ENCODE data around the gene GPR146.

GPR146 gene

GRCh38 chr7:1058821-1059199 lies 14.5 kb downstream of the GPR146 start:
- no peak overlapping the region for H3K4me3 ChIP-seq (ENCODE audit: low read depth, low read length)
- TF ChIP-seq, protein P1, sequence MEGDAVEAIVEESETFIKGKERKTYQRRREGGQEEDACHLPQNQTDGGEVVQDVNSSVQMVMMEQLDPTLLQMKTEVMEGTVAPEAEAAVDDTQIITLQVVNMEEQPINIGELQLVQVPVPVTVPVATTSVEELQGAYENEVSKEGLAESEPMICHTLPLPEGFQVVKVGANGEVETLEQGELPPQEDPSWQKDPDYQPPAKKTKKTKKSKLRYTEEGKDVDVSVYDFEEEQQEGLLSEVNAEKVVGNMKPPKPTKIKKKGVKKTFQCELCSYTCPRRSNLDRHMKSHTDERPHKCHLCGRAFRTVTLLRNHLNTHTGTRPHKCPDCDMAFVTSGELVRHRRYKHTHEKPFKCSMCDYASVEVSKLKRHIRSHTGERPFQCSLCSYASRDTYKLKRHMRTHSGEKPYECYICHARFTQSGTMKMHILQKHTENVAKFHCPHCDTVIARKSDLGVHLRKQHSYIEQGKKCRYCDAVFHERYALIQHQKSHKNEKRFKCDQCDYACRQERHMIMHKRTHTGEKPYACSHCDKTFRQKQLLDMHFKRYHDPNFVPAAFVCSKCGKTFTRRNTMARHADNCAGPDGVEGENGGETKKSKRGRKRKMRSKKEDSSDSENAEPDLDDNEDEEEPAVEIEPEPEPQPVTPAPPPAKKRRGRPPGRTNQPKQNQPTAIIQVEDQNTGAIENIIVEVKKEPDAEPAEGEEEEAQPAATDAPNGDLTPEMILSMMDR (conservative IDR thresholded peaks at IDR 0.05; ENCODE audit: low read depth, low read length): no peak
- DNase-seq (ENCODE audit: low read depth): peak; percentile 14

GRCh38 chr7:1059200-1060091 lies 15.1 kb downstream of the GPR146 start:
- peak; percentile 62 for DNase-seq (ENCODE audit: low read depth)

GRCh38 chr7:1060315-1061072 lies 16.1 kb downstream of the GPR146 start:
- peak overlapping the region; percentile 22 for H3K4me3 ChIP-seq (ENCODE audit: low read depth, low read length)
- TF ChIP-seq, protein P1 (conservative IDR thresholded peaks at IDR 0.05; ENCODE audit: low read depth, low read length): no peak
- DNase-seq (ENCODE audit: low read depth): no peak

More at GRCh38 chr7:1059200-1060091, 15.1 kb downstream of the GPR146 start:
- TF ChIP-seq, protein P1 (conservative IDR thresholded peaks at IDR 0.05; ENCODE audit: low read depth, low read length): no peak
- H3K4me3 ChIP-seq (ENCODE audit: low read depth, low read length): peak overlapping the region; percentile 22

DNA sequence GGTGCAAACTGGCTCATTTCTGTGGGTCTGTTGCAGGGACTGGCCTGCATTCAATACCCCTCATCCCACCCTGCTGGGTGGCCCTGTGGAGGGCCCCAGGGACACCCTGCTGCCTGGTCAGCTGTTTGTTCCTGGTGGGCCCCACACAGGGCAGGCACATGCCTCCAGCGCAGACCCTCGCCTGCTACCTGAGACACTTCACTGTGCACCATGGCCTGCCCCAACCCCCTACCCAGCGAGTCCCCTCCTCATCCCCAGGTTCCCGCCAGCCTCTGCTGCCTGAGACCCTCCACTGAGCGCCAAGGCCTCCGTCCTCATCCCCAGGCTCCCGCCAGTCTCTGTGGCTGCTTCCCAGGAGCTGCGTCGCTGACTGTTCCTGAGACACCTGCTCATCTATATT lies 16.8 kb downstream of the GPR146 start:
- TF ChIP-seq, protein P1 (conservative IDR thresholded peaks at IDR 0.05; ENCODE audit: low read depth, low read length): no peak
- no peak for DNase-seq (ENCODE audit: low read depth)
- H3K4me3 ChIP-seq (ENCODE audit: low read depth, low read length): no peak overlapping the region

- no peak overlapping the region for H3K4me3 ChIP-seq (ENCODE audit: low read depth, low read length)
- DNase-seq (ENCODE audit: low read depth): no peak
- TF ChIP-seq, protein P1 (conservative IDR thresholded peaks at IDR 0.05; ENCODE audit: low read depth, low read length): no peak
Measured at GRCh38 chr7:1062296-1063294, 18.2 kb downstream of the GPR146 start.

GRCh38 chr7:1063361-1063760 lies 19.0 kb downstream of the GPR146 start:
- TF ChIP-seq, protein P1 (conservative IDR thresholded peaks at IDR 0.05; ENCODE audit: low read depth, low read length): no peak
- no peak overlapping the region for H3K4me3 ChIP-seq (ENCODE audit: low read depth, low read length)
- no peak for DNase-seq (ENCODE audit: low read depth)
